Fibroblast of skin of abdomen (primary cell): ENCODE measurements around the gene NODAL. TPM values are rescaled to one million over a fixed set of nuclear protein-coding genes. Genes with fewer than 3 reads are reported as not detected.
A peak's percentile ranks its signal among the peaks of the same experiment; 100 is the strongest.
"Not testable (repeated sequence)": the region's sequence is repeated elsewhere in the genome, so short reads cannot be mapped to it uniquely, and the experiment has no call there.

ENCODE experiments used
- DNase-seq: peaks from one replicate; pipeline ENCODE4 v3.0.0-alpha.2; 2013
- polyA plus RNA-seq, 2 experiments: library from polyadenylated mRNA; unstranded; fragments of 120-200 nt; gene quantifications; one replicate each; pipeline ENCODE4 v1.2.1, GENCODE V29; 2013; ENCODE audit not compliant: insufficient read length in 2 of 2

Gene NODAL
- polyA plus RNA-seq (2013, experiment 1 of 2; ENCODE audit: insufficient read length), result not detected
- 0.10 TPM for polyA plus RNA-seq (2013, experiment 2 of 2; ENCODE audit: insufficient read length)

DNA sequence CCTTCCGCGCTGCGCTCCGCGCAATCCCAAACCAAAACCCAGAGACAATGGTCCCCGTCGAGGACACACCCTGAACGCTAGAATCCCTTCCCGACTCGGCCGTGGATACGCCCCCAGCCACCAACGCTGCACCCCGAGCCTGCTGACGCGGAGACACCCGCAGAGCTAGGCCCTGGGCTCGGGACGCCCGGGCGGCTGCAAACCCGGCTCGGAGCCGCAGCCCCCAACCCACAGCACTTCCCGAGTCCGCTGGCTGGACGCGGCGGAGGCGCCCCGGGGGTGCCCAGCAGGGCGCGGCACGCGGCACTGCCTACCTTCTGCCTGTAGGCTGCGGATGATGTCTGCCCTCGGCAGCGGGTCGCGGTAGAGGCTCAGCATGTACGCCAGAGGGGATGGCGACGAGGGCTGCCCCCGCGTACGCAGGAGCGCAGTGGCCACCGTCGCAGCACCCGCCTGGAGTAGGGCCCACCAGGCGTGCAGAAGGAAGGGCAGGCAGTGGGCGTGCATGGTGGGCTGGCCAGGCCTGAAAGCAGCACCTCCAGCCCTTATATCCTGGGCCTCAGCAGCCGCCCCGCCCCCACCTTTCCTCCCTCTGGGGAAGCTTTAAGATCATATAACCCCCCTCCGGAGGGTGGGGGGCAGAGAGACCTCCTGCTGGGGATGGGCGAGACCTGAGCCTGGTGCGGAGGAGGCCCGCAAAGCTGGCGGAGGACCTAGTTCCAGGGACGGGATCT lies at the start of gene NODAL:
TSS of gene NODAL (minus strand) at position 521 of the 734 bp plus-strand sequence. CDS start at position 507, 14 bp downstream.
- no peak for DNase-seq

- no peak for DNase-seq
These were observed 48.7 kb upstream of the NODAL start for GRCh38 chr10:70490142-70490541.

GRCh38 chr10:70487824-70488223 lies 46.3 kb upstream of the NODAL start:
- DNase-seq, result no peak

DNA sequence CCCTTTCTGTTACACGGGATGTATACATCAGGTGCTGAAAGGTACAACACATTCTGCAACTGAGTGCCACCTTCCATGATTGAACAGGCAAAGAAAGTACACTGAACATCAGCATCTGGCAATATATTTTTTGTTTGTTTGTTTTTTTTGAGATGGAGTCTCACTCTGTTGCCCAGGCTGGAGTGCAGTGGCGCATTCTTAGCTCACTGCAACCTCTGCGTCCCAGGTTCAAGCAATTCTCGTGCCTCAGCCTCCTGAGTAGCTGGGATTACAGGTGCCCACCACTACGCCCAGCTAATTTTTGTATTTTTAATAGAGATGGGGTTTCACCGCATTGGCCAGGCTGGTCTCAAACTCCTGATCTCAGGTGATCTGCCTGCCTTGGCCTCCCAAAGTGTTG lies 42.4 kb upstream of the NODAL start:
- DNase-seq, result not testable (repeated sequence)

DNA sequence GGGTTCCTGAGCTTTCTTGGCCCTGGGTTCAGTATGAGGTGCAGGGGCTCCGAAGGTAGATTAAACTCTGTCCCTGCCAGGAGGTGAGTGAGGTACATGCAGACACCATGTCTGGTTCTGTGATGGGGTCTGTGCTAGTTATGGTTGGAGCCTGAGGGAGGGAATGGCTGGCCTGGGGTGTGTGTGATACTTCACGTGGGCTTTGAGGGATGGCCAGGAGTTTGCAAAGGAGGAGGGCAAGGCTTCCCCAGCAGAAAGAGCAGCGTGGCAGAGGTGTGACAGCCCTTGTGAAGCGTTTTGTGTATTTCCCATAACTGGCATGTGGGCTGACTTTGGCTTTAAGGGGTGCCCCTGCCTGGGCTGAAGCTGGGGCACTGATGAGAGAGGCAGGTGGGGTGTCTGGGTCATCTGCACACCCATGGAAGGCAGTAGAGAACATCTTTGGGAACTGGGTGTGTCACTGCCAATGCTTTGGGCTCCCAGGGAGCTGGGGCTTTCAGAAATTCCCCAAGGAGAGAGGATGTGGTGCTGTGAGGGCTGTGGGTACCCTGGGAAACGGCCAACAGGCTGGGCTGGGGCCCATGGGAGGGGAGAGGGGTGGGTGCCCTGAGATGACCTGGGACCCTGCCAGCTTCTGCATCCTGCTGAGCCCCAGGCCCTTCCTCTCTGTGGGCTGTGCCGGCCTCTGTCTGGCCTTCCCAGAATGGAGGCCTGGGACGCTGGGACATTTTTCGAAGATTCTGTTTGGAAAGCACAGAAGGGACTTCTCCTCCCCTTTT lies 41.7 kb upstream of the NODAL start:
- no peak for DNase-seq

DNA sequence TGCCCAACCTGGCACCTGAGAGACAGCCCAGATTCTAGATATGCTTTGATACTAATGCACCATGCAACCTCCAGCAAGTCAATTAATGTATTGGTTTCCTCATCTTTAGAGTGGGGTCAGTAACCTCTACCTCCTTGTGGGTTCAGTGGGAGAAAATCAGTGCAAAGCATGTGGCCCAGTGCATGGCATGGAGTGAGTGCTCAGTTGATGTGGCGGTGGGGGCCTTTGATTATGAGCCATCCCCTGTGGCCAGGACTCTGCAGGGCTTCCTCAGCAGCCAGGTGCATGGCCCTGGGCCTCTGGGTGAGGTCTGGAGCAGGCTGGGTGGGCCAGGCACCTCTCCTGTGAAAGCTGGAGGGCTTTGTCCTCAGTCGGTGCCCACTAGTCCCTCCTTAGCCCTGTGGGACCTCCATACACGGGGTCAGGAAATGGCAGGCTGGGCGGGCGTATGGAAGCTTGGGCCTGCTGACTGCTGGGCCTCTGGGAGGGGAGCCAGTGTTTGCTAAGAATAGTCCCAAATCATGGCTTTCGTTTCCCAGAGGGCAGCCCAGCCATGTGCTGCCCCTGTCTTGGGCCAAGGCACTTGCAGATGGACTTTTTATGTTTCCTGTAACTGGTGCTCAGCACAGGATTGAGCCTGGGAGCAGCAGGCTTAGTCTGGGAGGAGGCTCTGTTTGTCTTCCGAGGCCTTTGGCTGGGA lies 40.5 kb upstream of the NODAL start:
- no peak for DNase-seq

DNA sequence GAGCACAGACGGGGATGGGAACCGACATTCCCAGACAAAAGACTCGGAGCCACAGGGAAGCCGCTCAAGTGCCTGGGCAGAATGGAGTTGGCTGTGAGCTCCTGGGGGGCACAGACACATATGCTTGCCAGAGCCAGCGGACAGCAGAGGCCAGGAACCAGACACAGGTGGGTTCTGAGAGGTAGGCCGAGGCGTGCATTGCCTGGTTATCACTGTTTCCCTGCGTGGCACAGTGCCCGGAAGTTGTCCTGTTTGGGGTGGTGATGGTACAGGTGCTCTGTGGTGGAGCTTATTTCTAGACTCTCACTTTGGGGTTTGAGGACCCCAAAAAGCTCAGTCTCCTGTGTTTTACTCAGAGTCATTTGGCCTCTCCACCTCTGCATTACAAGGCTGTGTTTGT lies 39.6 kb upstream of the NODAL start:
- DNase-seq, result no peak

- DNase-seq, result no peak
These were observed 38.9 kb upstream of the NODAL start for GRCh38 chr10:70480239-70480861.

GRCh38 chr10:70479626-70480238 lies 38.3 kb upstream of the NODAL start:
- DNase-seq, result no peak

DNA sequence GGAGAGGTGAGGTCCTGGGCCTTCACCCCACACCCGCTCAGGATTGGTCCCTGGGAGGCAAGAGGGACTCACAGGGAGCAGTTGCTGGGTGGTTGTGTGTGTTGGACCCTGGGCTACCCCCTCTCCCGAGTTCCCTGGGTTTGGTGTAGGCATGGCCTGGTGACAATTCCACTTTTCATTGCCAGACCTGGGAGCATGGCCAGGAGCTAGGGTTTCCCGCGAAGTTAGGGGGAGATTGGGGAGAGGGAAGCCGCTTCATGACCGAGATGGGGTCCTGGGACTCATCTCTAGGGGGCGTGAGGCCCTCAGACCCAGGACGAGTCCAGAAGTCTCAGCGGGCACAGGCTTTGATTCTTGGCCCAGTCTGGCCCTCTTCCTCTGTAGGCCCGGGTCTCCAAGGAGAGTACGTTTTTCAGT lies 37.7 kb upstream of the NODAL start:
- no peak for DNase-seq

- DNase-seq, result peak; percentile 41
These were observed 37.0 kb upstream of the NODAL start, which contains the start of gene PALD1 for GRCh38 chr10:70478191-70479164. Gene PALD1 (plus strand): TSS chr10:70478767. CDS start chr10:70525952, 47,185 bp downstream.

DNA sequence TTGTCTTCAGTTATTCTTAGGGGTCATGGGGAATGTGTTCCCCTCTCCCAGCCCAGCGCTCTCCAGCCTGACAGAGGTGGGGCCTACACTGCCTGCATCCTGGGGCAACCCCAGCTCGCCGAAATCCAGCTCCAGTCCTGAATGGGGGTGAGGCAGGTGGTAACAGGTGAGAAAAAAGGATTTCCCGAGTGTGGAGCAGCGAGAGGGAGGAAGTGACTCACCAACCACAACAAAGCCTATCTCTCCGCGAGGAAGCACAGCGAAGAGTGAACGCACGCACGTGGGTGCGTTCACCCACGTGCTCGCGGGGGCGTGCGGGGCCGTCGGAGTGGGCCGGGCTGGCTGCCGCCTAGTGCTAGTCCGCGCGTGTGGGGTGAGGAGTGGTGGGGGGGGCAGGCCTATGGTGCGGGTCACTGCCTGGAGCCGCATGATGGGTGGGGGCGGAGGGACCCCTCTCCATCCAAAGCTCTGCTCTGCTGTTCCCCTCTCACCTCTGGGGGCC lies 36.2 kb upstream of the NODAL start:
- DNase-seq, result peak; percentile 11

GRCh38 chr10:70476249-70477035 lies 35.0 kb upstream of the NODAL start:
- no peak for DNase-seq

- DNase-seq, result no peak
These were observed 34.2 kb upstream of the NODAL start for GRCh38 chr10:70475661-70476060.

- DNase-seq, result no peak
These were observed 33.3 kb upstream of the NODAL start for GRCh38 chr10:70474780-70475179.

DNA sequence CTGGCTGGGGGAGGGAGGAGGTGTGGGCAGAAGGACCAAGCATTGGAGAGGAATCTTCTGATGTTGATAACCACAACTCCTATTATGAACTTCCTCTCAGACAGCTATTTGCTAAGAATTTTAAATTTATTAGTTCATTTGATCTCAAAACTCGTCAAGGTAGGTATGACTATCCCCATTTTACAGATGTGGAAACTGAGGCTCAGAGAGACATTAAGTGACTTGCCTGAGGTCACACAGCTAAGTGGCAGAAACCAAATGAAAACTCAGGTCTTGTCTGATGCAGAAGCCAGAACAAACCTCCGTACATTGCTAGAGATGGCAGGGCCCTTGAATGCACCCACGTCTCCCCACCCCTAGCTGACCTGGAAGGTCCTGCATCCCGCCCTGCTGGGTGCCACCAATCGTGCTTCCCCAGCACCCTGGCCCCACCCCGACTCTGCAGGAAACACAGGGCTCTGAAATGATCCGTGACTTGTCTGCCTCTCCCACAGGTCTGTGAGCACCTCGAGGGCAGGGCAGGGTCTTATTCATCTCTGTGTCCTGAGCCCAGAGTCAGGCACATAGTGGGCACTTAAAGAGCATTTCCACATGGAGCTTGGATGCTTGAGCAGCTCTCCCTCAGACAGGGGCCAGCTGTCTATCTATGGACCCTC lies 31.4 kb upstream of the NODAL start:
- DNase-seq, result no peak

DNA sequence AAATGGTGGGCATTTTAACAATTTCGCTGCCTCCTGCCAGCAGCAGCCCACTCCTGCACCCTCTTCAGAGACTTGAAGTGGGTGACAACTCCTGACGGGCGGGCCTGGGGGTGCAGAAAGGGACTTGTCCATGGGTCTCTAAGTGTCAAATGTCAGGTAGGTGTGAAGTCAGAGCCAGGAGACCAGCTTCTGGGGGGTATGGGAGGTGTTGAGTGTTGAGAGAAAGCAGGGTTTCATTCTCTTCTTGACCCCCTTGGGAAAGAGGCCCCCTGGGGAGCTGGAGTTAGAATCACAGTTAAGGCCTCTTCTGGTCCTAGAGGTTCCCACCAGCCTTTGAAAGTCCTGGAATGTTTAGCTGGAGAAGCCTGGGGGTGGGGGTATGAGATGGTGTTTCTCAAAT lies 25.5 kb upstream of the NODAL start:
- no peak for DNase-seq

DNA sequence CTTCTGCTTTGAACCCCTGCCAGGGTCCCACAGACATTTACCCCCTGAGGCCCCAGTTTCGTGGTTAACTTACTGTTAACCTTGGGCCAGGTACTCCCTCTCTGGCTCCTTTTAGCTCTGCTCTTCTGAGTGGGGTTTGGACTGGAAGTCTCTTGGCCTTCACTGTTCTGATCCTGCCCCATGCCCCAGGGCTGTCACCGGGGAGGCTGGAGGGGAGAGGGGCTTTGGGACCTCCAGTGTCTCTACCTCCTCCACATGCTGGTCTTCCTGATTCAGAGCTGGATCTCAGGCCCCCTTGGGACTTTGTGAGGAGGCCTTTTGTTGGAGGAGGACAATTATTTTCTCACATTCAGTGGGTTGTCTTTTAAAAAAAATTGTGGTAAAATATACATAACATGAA lies 24.4 kb upstream of the NODAL start:
- no peak for DNase-seq

DNA sequence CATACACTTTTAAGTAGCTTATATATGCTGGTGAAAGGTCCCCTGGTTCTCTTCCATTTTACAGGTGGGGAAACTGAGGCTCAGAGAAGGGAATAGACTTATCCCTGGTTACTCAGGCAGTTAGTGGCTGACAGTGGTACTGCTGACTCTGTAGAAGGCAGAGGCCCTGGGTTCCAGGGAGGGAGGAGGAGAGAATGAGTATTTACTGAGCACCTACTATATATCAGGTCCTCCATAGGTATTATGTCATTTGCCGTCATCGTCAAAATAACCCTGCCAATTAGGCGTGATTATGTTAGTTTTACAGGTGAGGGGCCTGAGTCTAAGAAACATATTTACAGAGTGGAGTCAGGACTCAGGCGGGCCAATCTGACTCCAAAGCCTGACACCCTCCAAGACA lies 23.8 kb upstream of the NODAL start:
- no peak for DNase-seq
